Ishikawa (cell line): Measurements from ENCODE around the gene RAB6B.

Experiments
- CEBPB ChIP-seq: IDR thresholded peaks from 2 replicates; pipeline ENCODE4 v1.6.1; 2012
- CREB1 ChIP-seq: IDR thresholded peaks from 2 replicates; pipeline ENCODE4 v1.6.1; 2012; ENCODE audit warnings: low read depth
- EGR1 ChIP-seq: IDR thresholded peaks from 2 replicates; pipeline ENCODE4 v1.6.1; 2012
- EP300 ChIP-seq: IDR thresholded peaks from 2 replicates; pipeline ENCODE4 v1.6.1; 2012; ENCODE audit warnings: borderline replicate concordance
- FOXM1 ChIP-seq: IDR thresholded peaks from 2 replicates; pipeline ENCODE4 v1.6.1; 2012; ENCODE audit warnings: low read depth, borderline replicate concordance
- MAX ChIP-seq: IDR thresholded peaks from 2 replicates; pipeline ENCODE4 v1.6.1; 2012
- NFIC ChIP-seq: IDR thresholded peaks from 2 replicates; pipeline ENCODE4 v1.6.1; 2012
- RAD21 ChIP-seq: IDR thresholded peaks from 2 replicates; pipeline ENCODE4 v1.6.1; 2012; ENCODE audit warnings: low read depth
- REST ChIP-seq: IDR thresholded peaks from 2 replicates; pipeline ENCODE4 v1.6.1; 2012; ENCODE audit warnings: low read depth, mild to moderate bottlenecking
- TAF1 ChIP-seq: IDR thresholded peaks from 2 replicates; pipeline ENCODE4 v1.6.1; 2012; ENCODE audit warnings: low read depth, mild to moderate bottlenecking
- TCF12 ChIP-seq: IDR thresholded peaks from 2 replicates; pipeline ENCODE4 v1.6.1; 2012; ENCODE audit warnings: low read depth
- TEAD4 ChIP-seq: IDR thresholded peaks from 2 replicates; pipeline ENCODE4 v1.6.1; 2012
- USF1 ChIP-seq: IDR thresholded peaks from 2 replicates; pipeline ENCODE4 v1.6.1; 2012
- YY1 ChIP-seq: IDR thresholded peaks from 2 replicates; pipeline ENCODE4 v1.6.1; 2012; ENCODE audit warnings: low read depth
- ZBTB7A ChIP-seq: IDR thresholded peaks from 2 replicates; pipeline ENCODE4 v1.6.1; 2012; ENCODE audit warnings: low read depth

Gene RAB6B

GRCh38 chr3:133887074-133887802 is 8.4 kb downstream of the RAB6B start:
- no peak for TF ChIP-seq FOXM1
- no peak for TF ChIP-seq CREB1
- no peak for TF ChIP-seq TCF12
- TF ChIP-seq TEAD4: no peak
- no peak for TF ChIP-seq MAX

- TF ChIP-seq CEBPB (no peak), REST (no peak), EGR1 (no peak), FOXM1 (no peak), TAF1 (no peak), EP300 (no peak), MAX (no peak), YY1 (no peak), NFIC (no peak), ZBTB7A (no peak), CREB1 (no peak)
Measured at GRCh38 chr3:133886031-133886722, 9.5 kb downstream of the RAB6B start.

DNA sequence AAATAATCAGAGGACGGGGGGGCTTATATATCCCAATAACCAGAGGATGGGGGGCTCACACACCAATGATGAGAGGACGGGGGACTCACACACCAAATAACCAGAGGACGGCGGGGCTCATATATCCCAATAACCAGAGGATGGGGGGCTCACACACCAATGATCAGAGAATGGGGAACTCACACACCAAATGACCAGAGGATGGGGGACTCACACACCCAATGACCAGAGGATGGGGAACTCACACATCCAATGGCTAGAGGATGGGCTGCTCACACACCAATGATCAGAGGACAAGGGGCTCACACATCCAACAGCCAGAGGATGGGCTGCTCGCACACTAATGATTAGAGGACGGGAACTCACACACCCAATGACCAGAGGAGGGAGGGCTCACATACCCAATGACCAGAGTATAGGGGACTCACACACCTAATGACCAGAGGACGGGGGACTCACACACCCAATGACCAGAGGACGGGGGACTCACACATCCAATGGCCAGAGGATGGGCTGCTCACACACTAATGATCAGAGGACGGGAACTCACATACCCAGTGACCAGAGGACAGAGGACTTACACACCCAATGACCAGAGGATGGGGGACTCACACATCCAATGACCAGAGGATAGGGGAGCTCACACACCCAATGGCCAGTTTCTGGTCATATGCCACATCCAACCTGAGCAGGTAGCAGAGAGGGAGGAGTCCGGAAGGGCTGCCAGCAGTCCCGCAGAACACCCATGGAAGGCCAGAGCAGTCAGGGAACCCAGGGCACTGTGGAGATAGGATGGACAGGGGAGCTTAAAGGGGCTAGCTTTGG is 10.6 kb downstream of the RAB6B start:
- TF ChIP-seq RAD21 (no peak), EP300 (no peak), YY1 (no peak), NFIC (no peak), USF1 (no peak), TEAD4 (no peak), MAX (no peak), EGR1 (no peak), FOXM1 (no peak), CEBPB (no peak), TAF1 (no peak), REST (no peak), ZBTB7A (no peak), TCF12 (no peak)

- no peak for TF ChIP-seq YY1
- no peak for TF ChIP-seq FOXM1
- no peak for TF ChIP-seq USF1
- TF ChIP-seq RAD21: no peak
- no peak for TF ChIP-seq TEAD4
- no peak for TF ChIP-seq TCF12
- no peak for TF ChIP-seq TAF1
- TF ChIP-seq MAX: no peak
- TF ChIP-seq EP300: no peak
- TF ChIP-seq EGR1: no peak
- TF ChIP-seq CEBPB: no peak
Measured at GRCh38 chr3:133884054-133884886, 11.4 kb downstream of the RAB6B start.
